Activated T-helper 9 cell treated with anti-CD3 and anti-CD28 coated beads, Interleukin-2, amount 50 U/mL, for 16 hours (primary cell): ENCODE data around the gene C6orf15.
"Not testable (repeated sequence)": the region's sequence is repeated elsewhere in the genome, so short reads cannot be mapped to it uniquely, and the experiment has no call there.

Source experiments
- DNase-seq: peaks from one replicate; pipeline ENCODE4 v3.0.0-alpha.2; 2020; ENCODE audit warnings: low read depth

Gene C6orf15

DNA sequence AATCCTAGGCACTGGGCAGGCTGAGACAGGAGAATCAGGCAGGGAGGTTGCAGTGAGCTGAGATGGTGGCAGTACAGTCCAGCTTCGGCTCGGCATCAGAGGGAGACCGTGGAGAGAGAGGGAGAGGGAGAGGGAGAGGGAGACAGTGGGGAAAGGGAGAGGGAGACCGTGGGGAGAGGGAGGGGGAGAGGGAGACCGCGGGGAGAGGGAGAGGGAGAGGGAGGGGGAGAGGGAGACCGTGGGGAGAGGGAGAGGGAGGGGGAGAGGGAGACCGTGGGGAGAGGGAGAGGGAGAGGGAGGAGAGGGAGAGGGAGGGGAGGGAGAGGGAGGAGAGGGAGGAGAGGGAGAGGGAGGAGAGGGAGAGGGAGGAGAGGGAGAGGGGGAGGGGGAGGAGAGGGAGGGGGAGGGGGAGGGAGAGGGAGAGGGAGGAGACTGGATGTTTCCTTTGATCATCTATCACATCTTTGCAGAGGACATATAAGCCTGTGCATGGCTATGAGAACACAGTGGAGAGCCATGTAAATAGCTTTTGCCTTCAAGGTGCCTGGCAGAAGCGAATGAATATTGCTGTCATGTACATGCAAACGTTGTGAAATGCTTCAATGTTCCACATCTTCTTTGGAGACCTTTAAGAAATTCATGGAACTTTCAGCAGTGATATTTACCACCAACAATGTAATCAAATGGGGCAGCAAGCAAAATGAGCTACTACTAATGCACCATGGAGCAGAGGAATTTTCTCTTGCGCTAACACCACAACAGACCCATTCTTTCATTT, 44.3 kb downstream of the C6orf15 start:
- not testable (repeated sequence) for DNase-seq

DNA sequence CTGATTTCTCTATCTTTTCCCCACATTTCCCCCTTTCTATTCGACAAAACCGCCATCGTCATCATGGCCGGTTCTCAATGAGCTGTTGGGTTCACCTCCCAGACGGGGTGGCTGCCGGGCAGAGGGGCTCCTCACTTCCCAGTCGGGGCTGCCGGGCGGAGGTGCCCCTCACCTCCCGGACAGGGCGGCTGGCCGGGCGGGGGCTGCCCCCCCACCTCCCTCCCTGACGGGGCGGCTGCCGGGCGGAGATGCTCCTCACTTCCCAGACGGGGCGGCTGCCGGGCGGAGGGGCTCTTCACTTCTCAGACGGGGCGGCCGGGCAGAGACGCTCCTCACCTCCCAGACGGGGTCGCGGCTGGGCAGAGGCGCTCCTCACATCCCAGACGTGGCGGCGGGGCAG, 45.3 kb downstream of the C6orf15 start:
- not testable (repeated sequence) for DNase-seq

DNA sequence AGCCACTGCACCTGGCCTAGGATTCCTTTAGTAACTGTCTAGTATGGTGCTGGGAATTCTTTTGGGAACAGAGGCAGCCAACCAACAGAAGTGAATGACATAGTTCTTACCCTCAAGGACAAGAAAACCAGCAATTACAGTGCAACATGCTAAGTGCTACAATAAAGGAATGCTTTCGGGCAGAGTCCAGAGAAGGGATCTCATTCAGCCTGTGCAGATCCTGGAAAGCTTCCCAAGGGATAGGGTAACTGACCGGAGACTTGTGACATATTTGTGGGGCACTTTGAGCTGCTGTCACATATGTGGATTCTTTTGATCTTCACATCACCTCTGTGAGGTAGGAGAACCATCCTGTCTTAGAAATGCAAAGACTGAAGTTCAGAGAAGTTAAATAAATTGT, 46.8 kb downstream of the C6orf15 start:
- no peak for DNase-seq

DNA sequence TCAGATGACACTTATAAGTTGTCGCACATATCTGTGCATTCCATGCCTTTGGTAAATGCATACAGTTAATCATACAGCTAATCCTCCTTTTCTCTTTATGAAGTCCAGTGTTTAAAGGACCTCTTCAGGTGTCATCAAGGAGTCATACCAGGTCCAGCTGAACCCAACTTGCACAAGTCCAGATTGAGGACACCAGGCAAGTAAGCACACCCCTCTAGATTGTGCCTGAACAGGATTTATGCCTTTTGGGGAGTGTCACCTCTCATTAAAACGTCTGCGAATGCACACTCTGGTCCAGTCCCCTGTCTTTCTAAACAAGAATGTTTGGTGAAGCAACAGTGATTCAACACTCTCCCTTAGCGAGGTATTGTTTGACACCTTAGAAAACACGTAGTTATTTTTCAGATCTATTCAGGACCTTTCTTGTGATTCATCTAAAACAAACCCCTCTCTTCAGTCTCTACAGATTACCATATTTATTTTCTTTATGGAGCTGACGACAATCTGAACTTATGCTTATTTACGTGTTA, 48.4 kb downstream of the C6orf15 start:
- no peak for DNase-seq
